Lower leg skin (tissue), 4 donors: Measurements from ENCODE around the gene ERN1. TPM values are rescaled to one million over a fixed set of nuclear protein-coding genes. Genes with fewer than 3 reads are reported as not detected.

Experiments
- DNase-seq, 2 donors: peaks; one replicate each; pipeline ENCODE4 v3.0.0-alpha.2; 2019; ENCODE audit warnings: low spot score in 2 of 2
- H3K4me3 ChIP-seq: fragments of 200-600 bp; sonication (generic); 2 replicates; pipeline ENCODE4 v1.5.1; 2017; ENCODE audit warnings: mild to moderate bottlenecking, low read depth; ENCODE audit not compliant: poor library complexity, severe bottlenecking
- CTCF ChIP-seq, 3 donors: fragments of 450-650 bp; IDR thresholded peaks; one replicate each; pipeline ENCODE4 v1.5.1; 2016; ENCODE audit warnings: antibody characterized with exemption in 3 of 3, mild to moderate bottlenecking in 3 of 3, moderate library complexity in 2 of 3
- POLR2A ChIP-seq, 2 donors: fragments of 450-650 bp; IDR thresholded peaks; one replicate each; pipeline ENCODE4 v1.6.1; 2016 to 2017; ENCODE audit warnings: antibody characterized with exemption in 2 of 2, mild to moderate bottlenecking in 1 of 2, moderate library complexity in 1 of 2
- WGBS, 2 donors: methylation state at CpG; one replicate each; pipeline ENCODE4 v1.1.5; 2018; 5-methylcytosine and 5-hydroxymethylcytosine counted together
- intact Hi-C: fragments of 100-400 bp; cut with DNase I; formaldehyde crosslinking; loops from one replicate; pipeline ENCODE4 v1.15.0; 2023; ENCODE audit warnings: low total_unique reads
- total RNA-seq, 4 donors: library from RNA; depleted of rRNA; stranded (reverse); fragments of >200 nt; gene quantifications; one replicate each; pipeline ENCODE4 v1.1.0, GENCODE V29; 2016

The ERN1 gene
- total RNA-seq, 4 donors from 2014 or later = 18.2 to 44.0 (median 22.8) TPM

- DNase-seq = peak in 1 of 2 donors; percentile 36
- intact Hi-C loops = no loop called here
- H3K4me3 ChIP-seq = no peak overlapping the region
- TF ChIP-seq POLR2A (IDR thresholded peaks at IDR 0.05) (no peak), CTCF (IDR thresholded peaks at IDR 0.05) (no peak)
- whole genome bisulfite sequencing, 2 donors = 94 to 97% methylated on average over 3 of the region's 3 CpGs
These were observed 36.9 kb upstream of the ERN1 start for GRCh38 chr17:64166876-64167275.

- peak in 1 of 2 donors; percentile 42 for DNase-seq
- TF ChIP-seq CTCF (IDR thresholded peaks at IDR 0.05) (no peak), POLR2A (IDR thresholded peaks at IDR 0.05) (no peak)
- no peak overlapping the region for H3K4me3 ChIP-seq
- WGBS, 2 donors = 91 to 95% methylated on average over 4 of the region's 4 CpGs
- intact Hi-C loops = no loop called here
These were observed 35.4 kb upstream of the ERN1 start for GRCh38 chr17:64165347-64165746.

GRCh38 chr17:64164596-64165285 is 34.8 kb upstream of the ERN1 start:
- intact Hi-C loops = no loop called here
- WGBS, 2 donors = 96 to 97% methylated on average over 6 of the region's 6 CpGs
- peak in 1 of 2 donors; percentile 42 for DNase-seq
- H3K4me3 ChIP-seq = no peak overlapping the region
- TF ChIP-seq POLR2A (IDR thresholded peaks at IDR 0.05) = no peak
- no peak for TF ChIP-seq CTCF (IDR thresholded peaks at IDR 0.05)

GRCh38 chr17:64163468-64163867 is 33.5 kb upstream of the ERN1 start:
- no peak overlapping the region for H3K4me3 ChIP-seq
- TF ChIP-seq CTCF (IDR thresholded peaks at IDR 0.05) (no peak), POLR2A (IDR thresholded peaks at IDR 0.05) (no peak)
- intact Hi-C loops = no loop called here
- peak in 1 of 2 donors; percentile 61 for DNase-seq
- 59 to 73% methylated on average over 6 of the region's 6 CpGs for whole genome bisulfite sequencing, 2 donors

GRCh38 chr17:64162554-64162953 is 32.6 kb upstream of the ERN1 start:
- TF ChIP-seq POLR2A (IDR thresholded peaks at IDR 0.05) = no peak
- no peak for TF ChIP-seq CTCF (IDR thresholded peaks at IDR 0.05)
- H3K4me3 ChIP-seq = no peak overlapping the region
- intact Hi-C loops = no loop called here
- WGBS, 2 donors = 62 to 65% methylated on average over 2 of the region's 2 CpGs
- DNase-seq = peak in 1 of 2 donors; percentile 61
